RWPE2 (cell line): ENCODE measurements around the gene CHST11.

Experiments
- ATAC-seq: fragments of 200-7000 bp; cut with Tn5 transposase; 3 replicates; pipeline ENCODE4 v1.9.1; 2021; ENCODE audit warnings: low read depth
- DNase-seq: peaks from one replicate; pipeline ENCODE4 v3.0.0-alpha.2; 2020; ENCODE audit warnings: low spot score
- H3K27ac ChIP-seq: fragments of 450-650 bp; 2 replicates; pipeline ENCODE4 v1.5.1; 2017; ENCODE audit warnings: mild to moderate bottlenecking; ENCODE audit not compliant: poor library complexity, severe bottlenecking
- H3K27me3 ChIP-seq: fragments of 250-450 bp; sonication (Bioruptor Pico); 2 replicates; pipeline ENCODE4 v1.5.1; 2021; ENCODE audit warnings: mild to moderate bottlenecking, moderate library complexity; ENCODE audit not compliant: insufficient read depth, poor library complexity, severe bottlenecking
- H3K36me3 ChIP-seq: fragments of 250-450 bp; sonication (Bioruptor Pico); 2 replicates; pipeline ENCODE4 v1.5.1; 2020; ENCODE audit warnings: low read depth, mild to moderate bottlenecking, moderate library complexity
- H3K4me1 ChIP-seq: fragments of 250-450 bp; sonication (Bioruptor Pico); 2 replicates; pipeline ENCODE4 v1.5.1; 2021; ENCODE audit warnings: mild to moderate bottlenecking, moderate library complexity; ENCODE audit not compliant: insufficient read depth, poor library complexity, severe bottlenecking
- H3K4me3 ChIP-seq: fragments of 250-450 bp; sonication (Bioruptor Pico); 2 replicates; pipeline ENCODE4 v1.5.1; 2021; ENCODE audit warnings: mild to moderate bottlenecking, moderate library complexity; ENCODE audit not compliant: severe bottlenecking
- H3K9me3 ChIP-seq: fragments of 250-450 bp; sonication (Bioruptor Pico); 2 replicates; pipeline ENCODE4 v1.5.1; 2021; ENCODE audit warnings: mild to moderate bottlenecking, moderate library complexity; ENCODE audit not compliant: severe bottlenecking
- TF ChIP-seq, protein P1 (sequence below): fragments of 450-650 bp; IDR thresholded peaks from one replicate; pipeline ENCODE4 v1.5.1; 2017; ENCODE audit warnings: mild to moderate bottlenecking, moderate library complexity; ENCODE audit not compliant: poor library complexity, severe bottlenecking

The CHST11 gene

DNA sequence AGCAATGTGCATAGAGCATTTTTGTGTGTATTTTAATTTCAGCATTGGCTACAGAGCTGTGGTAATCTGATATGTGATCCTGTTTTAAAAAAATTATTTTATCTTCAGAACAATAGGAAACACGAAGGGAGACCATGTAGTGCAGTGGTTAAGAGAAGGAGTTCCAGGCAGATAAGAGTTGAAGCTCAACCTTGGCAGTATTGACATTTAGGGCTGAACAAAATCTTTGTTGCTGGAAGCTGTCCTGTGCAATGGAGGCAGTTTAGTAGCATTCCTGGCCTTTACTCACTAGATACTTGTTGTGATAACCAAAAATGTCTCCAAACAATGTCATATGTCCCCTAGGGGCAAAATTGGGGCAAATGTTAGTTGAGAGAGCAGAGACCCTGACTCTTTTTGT lies 59.2 kb downstream of the CHST11 start:
- H3K27ac ChIP-seq, result no peak overlapping the region
- no peaks in the 10 kb centered on the region for H3K4me1 ChIP-seq

DNA sequence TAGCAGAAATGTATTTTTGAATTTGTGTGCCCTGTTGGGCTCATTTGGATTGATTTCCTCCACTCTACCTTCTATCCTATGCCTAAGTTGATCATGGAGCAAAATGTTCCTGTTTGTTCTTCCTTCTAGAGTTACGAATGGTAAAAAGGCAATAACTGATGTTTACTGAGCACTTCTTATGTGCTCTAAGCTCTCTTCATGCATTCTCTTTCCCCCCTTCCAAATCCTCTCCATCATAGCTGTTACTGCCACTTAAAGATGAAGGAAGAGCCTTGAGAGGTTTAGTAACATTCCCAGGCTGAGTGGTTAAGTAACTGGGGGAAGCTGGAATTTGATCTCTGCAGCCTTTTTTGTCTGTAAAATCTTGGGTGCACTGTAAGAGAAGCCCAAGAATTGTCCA lies 60.1 kb downstream of the CHST11 start:
- H3K27ac ChIP-seq, result no peak overlapping the region
- DNase-seq, result no peak
- H3K27me3 ChIP-seq, result no peaks in the 10 kb centered on the region
- H3K4me3 ChIP-seq, result no peak overlapping the region
- ATAC-seq, result no peak
- TF ChIP-seq, protein P1, sequence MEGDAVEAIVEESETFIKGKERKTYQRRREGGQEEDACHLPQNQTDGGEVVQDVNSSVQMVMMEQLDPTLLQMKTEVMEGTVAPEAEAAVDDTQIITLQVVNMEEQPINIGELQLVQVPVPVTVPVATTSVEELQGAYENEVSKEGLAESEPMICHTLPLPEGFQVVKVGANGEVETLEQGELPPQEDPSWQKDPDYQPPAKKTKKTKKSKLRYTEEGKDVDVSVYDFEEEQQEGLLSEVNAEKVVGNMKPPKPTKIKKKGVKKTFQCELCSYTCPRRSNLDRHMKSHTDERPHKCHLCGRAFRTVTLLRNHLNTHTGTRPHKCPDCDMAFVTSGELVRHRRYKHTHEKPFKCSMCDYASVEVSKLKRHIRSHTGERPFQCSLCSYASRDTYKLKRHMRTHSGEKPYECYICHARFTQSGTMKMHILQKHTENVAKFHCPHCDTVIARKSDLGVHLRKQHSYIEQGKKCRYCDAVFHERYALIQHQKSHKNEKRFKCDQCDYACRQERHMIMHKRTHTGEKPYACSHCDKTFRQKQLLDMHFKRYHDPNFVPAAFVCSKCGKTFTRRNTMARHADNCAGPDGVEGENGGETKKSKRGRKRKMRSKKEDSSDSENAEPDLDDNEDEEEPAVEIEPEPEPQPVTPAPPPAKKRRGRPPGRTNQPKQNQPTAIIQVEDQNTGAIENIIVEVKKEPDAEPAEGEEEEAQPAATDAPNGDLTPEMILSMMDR, result no peak
- H3K4me1 ChIP-seq, result no peaks in the 10 kb centered on the region
- no peaks in the 10 kb centered on the region for H3K9me3 ChIP-seq
- no peaks in the 10 kb centered on the region for H3K36me3 ChIP-seq

More for the DNA sequence above, 59.2 kb downstream of the CHST11 start:
- Histone ChIP-seq H3K36me3 (no peaks in the 10 kb centered on the region), H3K4me3 (no peak overlapping the region), H3K27me3 (no peaks in the 10 kb centered on the region), H3K9me3 (no peaks in the 10 kb centered on the region)
- DNase-seq (no peak), ATAC-seq (no peak)
- TF ChIP-seq, protein P1, result no peak

- H3K36me3 ChIP-seq, result no peaks in the 10 kb centered on the region
- TF ChIP-seq, protein P1, result no peak
- DNase-seq (no peak), ATAC-seq (no peak)
- no peaks in the 10 kb centered on the region for H3K27me3 ChIP-seq
- peaks cover 1% of the 10 kb centered on the region for H3K4me1 ChIP-seq
- no peak overlapping the region for H3K27ac ChIP-seq
- H3K9me3 ChIP-seq, result no peaks in the 10 kb centered on the region
- H3K4me3 ChIP-seq, result no peak overlapping the region
Observed at GRCh38 chr12:104517880-104518279, 61.1 kb downstream of the CHST11 start.

GRCh38 chr12:104519190-104520019 lies 62.7 kb downstream of the CHST11 start:
- H3K4me3 ChIP-seq, result no peak overlapping the region
- H3K9me3 ChIP-seq, result no peaks in the 10 kb centered on the region
- TF ChIP-seq, protein P1, result no peak
- peaks cover 10% of the 10 kb centered on the region for H3K4me1 ChIP-seq
- no peak overlapping the region for H3K27ac ChIP-seq
- no peaks in the 10 kb centered on the region for H3K36me3 ChIP-seq
- ATAC-seq (no peak), DNase-seq (no peak)
- no peaks in the 10 kb centered on the region for H3K27me3 ChIP-seq
